Panc1 (cell line): ENCODE results near the gene SP100. TPM values are rescaled to one million over a fixed set of nuclear protein-coding genes. Genes with fewer than 3 reads are reported as not detected.

Experiments
- ATAC-seq: fragments of 200-7000 bp; cut with Tn5 transposase; 2 replicates; pipeline ENCODE4 v1.9.1; 2020; ENCODE audit warnings: mild to moderate bottlenecking, moderate library complexity
- BruUV-seq: library from RNA; stranded (reverse); fragments of 400-500 nt; replicated peaks from 2 replicates; lab custom pipeline; 2021; lab: Mats Ljungman, UMichigan
- CTCF ChIA-PET: fragments of 300-600 bp; sonication (Branson Sonifier 250); formaldehyde crosslinking; loops from one replicate; lab custom pipeline; 2022; ENCODE audit warnings: antibody characterized with exemption; lab: Charles Lee
- POLR2A ChIA-PET: fragments of 300-600 bp; sonication (Branson Sonifier 250); formaldehyde crosslinking; loops from one replicate; lab custom pipeline; 2022; ENCODE audit warnings: antibody characterized with exemption; lab: Charles Lee
- DNase-seq: peaks from one replicate; pipeline ENCODE4 v3.0.0-alpha.2; 2010; ENCODE audit warnings: low read depth, low spot score
- H3K27ac ChIP-seq: 2 replicates; pipeline ENCODE4 v1.5.1; 2011; ENCODE audit warnings: mild to moderate bottlenecking, low read length, inconsistent platforms
- H3K27me3 ChIP-seq: fragments of 200-500 bp; sonication (Bioruptor generic); 2 replicates; pipeline ENCODE4 v1.6.0; 2014; ENCODE audit warnings: low read length, inconsistent platforms; ENCODE audit not compliant: control insufficient read depth, insufficient read depth
- H3K36me3 ChIP-seq: fragments of 200-500 bp; sonication (Bioruptor generic); 2 replicates; pipeline ENCODE4 v1.5.1; 2014; ENCODE audit warnings: inconsistent platforms, mild to moderate bottlenecking, low read length, moderate library complexity; ENCODE audit not compliant: control insufficient read depth, insufficient read depth
- H3K4me1 ChIP-seq: 2 replicates; pipeline ENCODE4 v1.5.1; 2011; ENCODE audit warnings: inconsistent platforms, mild to moderate bottlenecking, low read length, moderate library complexity; ENCODE audit not compliant: control insufficient read depth, insufficient read depth
- H3K4me3 ChIP-seq, 2 experiments: 2 replicates each; pipeline ENCODE4 v1.5.1; 2011 to 2012; ENCODE audit warnings: low read depth in 2 of 2, low read length in 2 of 2, mild to moderate bottlenecking in 2 of 2, inconsistent platforms in 1 of 2, moderate library complexity in 1 of 2
- H3K9me3 ChIP-seq: fragments of 200-500 bp; sonication (Bioruptor generic); 2 replicates; pipeline ENCODE4 v1.5.1; 2014; ENCODE audit warnings: low read depth, mild to moderate bottlenecking, inconsistent platforms, low read length, moderate library complexity; ENCODE audit not compliant: control insufficient read depth, insufficient read depth
- POLR2AphosphoS5 ChIP-seq: IDR thresholded peaks from 2 replicates; pipeline ENCODE4 v1.6.1; 2012; ENCODE audit warnings: mild to moderate bottlenecking, low read depth, low read length, moderate library complexity
- SIN3A ChIP-seq: IDR thresholded peaks from 2 replicates; pipeline ENCODE4 v1.6.1; 2012; ENCODE audit warnings: low read depth, mild to moderate bottlenecking, low read length, moderate library complexity, borderline replicate concordance; ENCODE audit not compliant: insufficient read depth
- TCF7L2 ChIP-seq: IDR thresholded peaks from 2 replicates; pipeline ENCODE4 v1.6.1; 2011; ENCODE audit warnings: mild to moderate bottlenecking, low read depth, low read length, inconsistent platforms
- in situ Hi-C: cut with HindIII; loops from 2 replicates; pipeline ENCODE4 v1.10.0; 2016; ENCODE audit warnings: low sequenced_read_pairs, low pct_unique_long_range_greater_than_20kb
- intact Hi-C: fragments of 100-400 bp; cut with micrococcal nuclease; formaldehyde crosslinking; loops from one replicate; pipeline ENCODE4 v1.10.0; 2022; ENCODE audit not compliant: unreplicated experiment
- total RNA-seq: library from RNA; stranded (reverse); gene quantifications from one replicate; pipeline ENCODE4 v1.2.1, GENCODE V29; 2021; ENCODE audit not compliant: unreplicated experiment
- TF ChIP-seq, protein P1 (sequence below), 2 experiments: IDR thresholded peaks; 2 replicates each; pipeline ENCODE4 v1.6.1; 2011 to 2012; ENCODE audit warnings: low read depth in 2 of 2, control low read depth in 1 of 2, low read length in 1 of 2, mild to moderate bottlenecking in 1 of 2, moderate library complexity in 1 of 2; ENCODE audit not compliant: insufficient read depth in 1 of 2
- TF ChIP-seq, protein P2 (sequence below): fragments of 450-650 bp; IDR thresholded peaks from 2 replicates; pipeline ENCODE4 v1.5.1; 2017; ENCODE audit warnings: mild to moderate bottlenecking

SP100 gene
- total RNA-seq, 1 experiment from 2014 or later = 27.2 TPM

DNA sequence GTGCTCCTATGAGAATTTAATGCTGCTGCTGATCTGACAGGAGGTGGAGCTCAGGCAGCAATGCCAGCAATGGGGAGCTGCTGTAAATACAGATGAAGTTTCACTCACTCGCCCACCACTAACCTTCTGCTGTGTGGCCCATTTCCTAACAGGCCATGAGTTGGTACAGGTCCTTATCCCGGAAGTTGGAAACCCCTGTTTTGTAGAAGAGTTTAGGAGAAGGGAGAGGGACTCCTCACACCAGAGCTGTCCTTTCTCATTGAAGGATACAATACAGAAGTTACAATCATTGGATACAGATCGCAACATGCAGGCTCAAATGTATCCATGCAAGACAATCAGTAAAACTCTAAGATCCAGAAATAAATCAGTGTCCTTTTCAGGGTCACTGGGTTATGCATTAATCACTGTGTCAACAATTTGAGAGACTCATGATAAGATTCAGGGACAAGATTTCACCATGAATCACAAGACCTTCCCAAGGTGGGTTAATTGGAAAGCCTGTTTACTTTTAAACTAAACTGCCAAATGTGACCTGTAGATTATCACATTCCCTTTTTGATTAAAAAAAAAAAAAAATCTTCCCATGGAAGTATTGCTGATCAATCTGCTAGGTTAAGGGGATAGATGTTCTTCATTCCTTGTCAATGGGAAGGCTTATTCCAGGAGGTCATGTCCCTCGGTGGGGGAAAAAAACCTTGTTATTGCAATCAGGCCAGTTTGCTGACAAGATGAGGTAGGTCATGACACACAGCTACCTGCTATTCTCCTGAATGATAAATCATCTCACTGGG is 97.2 kb downstream of the SP100 start:
- POLR2A ChIA-PET = no interaction called here
- no peak for ATAC-seq
- BruUV-seq = no TSS peak
- in situ Hi-C loops (no loop called here), intact Hi-C loops (no loop called here)
- no peaks in the 10 kb centered on the region for H3K9me3 ChIP-seq
- H3K27ac ChIP-seq = no peak overlapping the region
- TF ChIP-seq TCF7L2 = no peak
- no peak for TF ChIP-seq POLR2AphosphoS5
- TF ChIP-seq SIN3A = no peak
- TF ChIP-seq, protein P1, sequence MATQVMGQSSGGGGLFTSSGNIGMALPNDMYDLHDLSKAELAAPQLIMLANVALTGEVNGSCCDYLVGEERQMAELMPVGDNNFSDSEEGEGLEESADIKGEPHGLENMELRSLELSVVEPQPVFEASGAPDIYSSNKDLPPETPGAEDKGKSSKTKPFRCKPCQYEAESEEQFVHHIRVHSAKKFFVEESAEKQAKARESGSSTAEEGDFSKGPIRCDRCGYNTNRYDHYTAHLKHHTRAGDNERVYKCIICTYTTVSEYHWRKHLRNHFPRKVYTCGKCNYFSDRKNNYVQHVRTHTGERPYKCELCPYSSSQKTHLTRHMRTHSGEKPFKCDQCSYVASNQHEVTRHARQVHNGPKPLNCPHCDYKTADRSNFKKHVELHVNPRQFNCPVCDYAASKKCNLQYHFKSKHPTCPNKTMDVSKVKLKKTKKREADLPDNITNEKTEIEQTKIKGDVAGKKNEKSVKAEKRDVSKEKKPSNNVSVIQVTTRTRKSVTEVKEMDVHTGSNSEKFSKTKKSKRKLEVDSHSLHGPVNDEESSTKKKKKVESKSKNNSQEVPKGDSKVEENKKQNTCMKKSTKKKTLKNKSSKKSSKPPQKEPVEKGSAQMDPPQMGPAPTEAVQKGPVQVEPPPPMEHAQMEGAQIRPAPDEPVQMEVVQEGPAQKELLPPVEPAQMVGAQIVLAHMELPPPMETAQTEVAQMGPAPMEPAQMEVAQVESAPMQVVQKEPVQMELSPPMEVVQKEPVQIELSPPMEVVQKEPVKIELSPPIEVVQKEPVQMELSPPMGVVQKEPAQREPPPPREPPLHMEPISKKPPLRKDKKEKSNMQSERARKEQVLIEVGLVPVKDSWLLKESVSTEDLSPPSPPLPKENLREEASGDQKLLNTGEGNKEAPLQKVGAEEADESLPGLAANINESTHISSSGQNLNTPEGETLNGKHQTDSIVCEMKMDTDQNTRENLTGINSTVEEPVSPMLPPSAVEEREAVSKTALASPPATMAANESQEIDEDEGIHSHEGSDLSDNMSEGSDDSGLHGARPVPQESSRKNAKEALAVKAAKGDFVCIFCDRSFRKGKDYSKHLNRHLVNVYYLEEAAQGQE (IDR thresholded peaks at IDR 0.05; ENCODE audit: insufficient read depth in 1 of 2, low read depth in 2 of 2, low read length in 1 of 2) = no peak
- TF ChIP-seq, protein P2, sequence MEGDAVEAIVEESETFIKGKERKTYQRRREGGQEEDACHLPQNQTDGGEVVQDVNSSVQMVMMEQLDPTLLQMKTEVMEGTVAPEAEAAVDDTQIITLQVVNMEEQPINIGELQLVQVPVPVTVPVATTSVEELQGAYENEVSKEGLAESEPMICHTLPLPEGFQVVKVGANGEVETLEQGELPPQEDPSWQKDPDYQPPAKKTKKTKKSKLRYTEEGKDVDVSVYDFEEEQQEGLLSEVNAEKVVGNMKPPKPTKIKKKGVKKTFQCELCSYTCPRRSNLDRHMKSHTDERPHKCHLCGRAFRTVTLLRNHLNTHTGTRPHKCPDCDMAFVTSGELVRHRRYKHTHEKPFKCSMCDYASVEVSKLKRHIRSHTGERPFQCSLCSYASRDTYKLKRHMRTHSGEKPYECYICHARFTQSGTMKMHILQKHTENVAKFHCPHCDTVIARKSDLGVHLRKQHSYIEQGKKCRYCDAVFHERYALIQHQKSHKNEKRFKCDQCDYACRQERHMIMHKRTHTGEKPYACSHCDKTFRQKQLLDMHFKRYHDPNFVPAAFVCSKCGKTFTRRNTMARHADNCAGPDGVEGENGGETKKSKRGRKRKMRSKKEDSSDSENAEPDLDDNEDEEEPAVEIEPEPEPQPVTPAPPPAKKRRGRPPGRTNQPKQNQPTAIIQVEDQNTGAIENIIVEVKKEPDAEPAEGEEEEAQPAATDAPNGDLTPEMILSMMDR = no peak
- DNase-seq = no peak
- no peaks in the 10 kb centered on the region for H3K36me3 ChIP-seq
- no peaks in the 10 kb centered on the region for H3K4me1 ChIP-seq
- CTCF ChIA-PET = no interaction called here
- no peaks in the 10 kb centered on the region for H3K27me3 ChIP-seq
- no peak overlapping the region for H3K4me3 ChIP-seq

DNA sequence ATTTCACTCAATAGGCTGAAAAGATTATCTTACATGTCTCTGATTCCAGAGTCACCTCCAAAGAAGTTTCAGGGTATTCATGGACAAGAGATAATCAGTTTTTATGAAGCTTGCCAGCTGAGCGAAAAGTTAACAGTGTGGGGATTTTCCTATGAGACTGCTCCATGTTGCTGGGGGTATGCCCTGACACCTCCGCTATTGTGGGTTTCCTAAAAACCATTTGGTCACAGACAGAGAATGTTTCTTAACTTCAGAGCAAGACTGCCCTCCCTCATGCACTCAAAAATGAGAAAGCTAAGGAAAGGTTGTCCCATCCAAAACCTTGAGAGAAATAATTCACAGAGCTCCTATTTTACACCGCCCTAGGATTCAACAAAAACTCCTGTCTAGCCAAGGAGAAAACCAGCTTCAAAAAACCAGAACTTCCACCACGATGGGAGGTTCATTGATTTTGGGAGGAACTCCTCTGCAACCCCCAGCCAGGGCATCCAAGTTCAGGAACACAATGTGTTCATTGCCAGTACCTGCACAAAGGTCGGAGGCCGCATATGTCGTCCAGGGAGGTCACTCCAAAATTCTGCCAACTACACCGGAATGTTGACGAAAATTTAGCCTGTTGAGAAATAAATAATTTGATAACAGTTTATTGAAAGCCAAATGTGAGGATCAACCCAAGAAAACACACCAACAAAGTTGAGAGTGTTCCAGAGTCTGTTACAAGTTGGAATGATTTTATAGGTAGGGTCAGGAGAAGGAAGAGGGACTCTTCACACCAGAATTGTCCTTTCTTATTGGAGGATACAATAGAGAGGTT is 104.3 kb downstream of the SP100 start:
- in situ Hi-C loops = no loop called here
- Histone ChIP-seq H3K4me1 (no peaks in the 10 kb centered on the region), H3K36me3 (no peaks in the 10 kb centered on the region), H3K9me3 (peaks cover 16% of the 10 kb centered on the region; the same call in 1 of the 2 replicates), H3K27me3 (no peaks in the 10 kb centered on the region), H3K4me3 (no peak overlapping the region), H3K27ac (no peak overlapping the region)
- no TSS peak for BruUV-seq
- TF ChIP-seq POLR2AphosphoS5 = no peak
- TF ChIP-seq TCF7L2 = no peak
- TF ChIP-seq, protein P1 (IDR thresholded peaks at IDR 0.05; ENCODE audit: insufficient read depth in 1 of 2, low read depth in 2 of 2, low read length in 1 of 2) = no peak
- TF ChIP-seq, protein P2 = no peak
- TF ChIP-seq SIN3A = no peak
- DNase-seq = no peak
- ChIA-PET CTCF (no interaction called here), POLR2A (no interaction called here)
- no peak for ATAC-seq
- intact Hi-C loops = no loop called here
